Caco-2 (cell line): ENCODE data around the gene NRSN2. TPM values are rescaled to one million over a fixed set of nuclear protein-coding genes. Genes with fewer than 3 reads are reported as not detected.
A peak's percentile ranks its signal among the peaks of the same experiment; 100 is the strongest.

Experiments used
- BruUV-seq: library from RNA; stranded (reverse); fragments of 400-500 nt; replicated peaks from 2 replicates; lab custom pipeline; 2021; lab: Mats Ljungman, UMichigan
- CTCF ChIA-PET: fragments of 300-600 bp; sonication (Branson Sonifier 250); formaldehyde crosslinking; loops from one replicate; lab custom pipeline; 2022; ENCODE audit warnings: antibody characterized with exemption; lab: Charles Lee
- POLR2A ChIA-PET: fragments of 300-600 bp; sonication (Branson Sonifier 250); formaldehyde crosslinking; loops from one replicate; lab custom pipeline; 2022; ENCODE audit warnings: antibody characterized with exemption; lab: Charles Lee
- DNase-seq, 2 experiments: peaks; one replicate each; pipeline versions ENCODE4 v3.0.0 to v3.0.0-alpha.2; 2020 to 2022
- H3K27me3 ChIP-seq: replicated peaks from 2 replicates; pipeline ENCODE4 v1.6.0; 2011; ENCODE audit warnings: low read length; ENCODE audit not compliant: control insufficient read depth, insufficient read depth
- H3K36me3 ChIP-seq: 2 replicates; pipeline ENCODE4 v1.5.1; 2011; ENCODE audit warnings: low read length; ENCODE audit not compliant: control insufficient read depth, insufficient read depth
- H3K4me1 ChIP-seq: fragments of 250-450 bp; sonication (Bioruptor Pico); 2 replicates; pipeline ENCODE4 v1.5.1; 2020; ENCODE audit warnings: mild to moderate bottlenecking
- H3K4me3 ChIP-seq: 2 replicates; pipeline ENCODE4 v1.5.1; 2011; ENCODE audit warnings: low read depth, mild to moderate bottlenecking, control low read depth, low read length
- H3K9me3 ChIP-seq: fragments of 250-450 bp; sonication (Bioruptor Pico); 2 replicates; pipeline ENCODE4 v1.5.1; 2020; ENCODE audit warnings: mild to moderate bottlenecking, moderate library complexity
- H3K27ac Mint-ChIP-seq: one replicate; pipeline ENCODE4 v1.8.0; 2022; ENCODE audit warnings: mixed read lengths; ENCODE audit not compliant: unreplicated experiment
- H3K27me3 Mint-ChIP-seq: one replicate; pipeline ENCODE4 v1.8.0; 2022; ENCODE audit warnings: mixed read lengths; ENCODE audit not compliant: insufficient read depth, unreplicated experiment
- H3K36me3 Mint-ChIP-seq: one replicate; pipeline ENCODE4 v1.8.0; 2022; ENCODE audit warnings: mild to moderate bottlenecking, mixed read lengths; ENCODE audit not compliant: insufficient read depth, unreplicated experiment
- H3K4me1 Mint-ChIP-seq: one replicate; pipeline ENCODE4 v1.8.0; 2022; ENCODE audit warnings: low read depth, mixed read lengths; ENCODE audit not compliant: unreplicated experiment
- H3K4me3 Mint-ChIP-seq: one replicate; pipeline ENCODE4 v1.8.0; 2022; ENCODE audit warnings: mild to moderate bottlenecking, moderate library complexity, mixed read lengths; ENCODE audit not compliant: unreplicated experiment
- H3K9me3 Mint-ChIP-seq: one replicate; pipeline ENCODE4 v1.8.0; 2022; ENCODE audit warnings: mixed read lengths; ENCODE audit not compliant: unreplicated experiment
- CTCF ChIP-seq, 2 experiments: fragments of 200-600 bp in 1 of 2; IDR thresholded peaks; 1 replicate in 1 of 2; 2 replicates in 1 of 2; pipeline versions ENCODE4 v1.5.1 to v1.8.0; 2011 to 2022; ENCODE audit warnings: antibody characterized with exemption in 1 of 2, control low read depth in 1 of 2, inconsistent platforms in 1 of 2, low read depth in 1 of 2, low read length in 1 of 2, mild to moderate bottlenecking in 1 of 2, moderate library complexity in 1 of 2; ENCODE audit not compliant: insufficient read depth in 1 of 2, severe bottlenecking in 1 of 2, unreplicated experiment in 1 of 2
- intact Hi-C: fragments of 100-400 bp; cut with micrococcal nuclease; formaldehyde crosslinking; loops from one replicate; pipeline ENCODE4 v1.10.0; 2022; ENCODE audit not compliant: unreplicated experiment
- total RNA-seq: library from RNA; stranded (reverse); gene quantifications from 2 replicates; pipeline ENCODE4 v1.2.3, GENCODE V29; 2022

The NRSN2 gene
- total RNA-seq, 1 experiment from 2014 or later: 27.5 TPM

GRCh38 chr20:356745-357144, 9.8 kb downstream of the NRSN2 start:
- no peaks in the 10 kb centered on the region for H3K27me3 Mint-ChIP-seq
- Histone ChIP-seq H3K9me3 (no peaks in the 10 kb centered on the region), H3K4me3 (no peak overlapping the region), H3K27me3 (no peaks in the 10 kb centered on the region), H3K4me1 (peaks cover 44% of the 10 kb centered on the region), H3K36me3 (no peaks in the 10 kb centered on the region)
- no peak for DNase-seq
- H3K36me3 Mint-ChIP-seq: no peaks in the 10 kb centered on the region
- ChIA-PET POLR2A (interaction anchor here (0.6 to 1.5 kb wide), 4 partner anchors 10 to 317 kb away, joined by 3 to 8 read pairs (median 4); partner anchors contain the start of genes NRSN2 and TBC1D20), CTCF (interaction anchor here (1.4 to 4.8 kb wide), 3 partner anchors 24 to 75 kb away, joined by 4 to 47 read pairs (median 7); partner anchors contain the start of gene TRIB3)
- intact Hi-C loops: no loop called here
- no peak for TF ChIP-seq CTCF (IDR thresholded peaks at IDR 0.05; ENCODE audit: insufficient read depth in 1 of 2, low read depth in 1 of 2, low read length in 1 of 2, severe bottlenecking in 1 of 2, unreplicated experiment in 1 of 2)
- no peak overlapping the region for H3K4me3 Mint-ChIP-seq
- BruUV-seq: no TSS peak
- H3K4me1 Mint-ChIP-seq: peaks cover 44% of the 10 kb centered on the region
- H3K9me3 Mint-ChIP-seq: no peaks in the 10 kb centered on the region
- H3K27ac Mint-ChIP-seq: peak overlapping the region; percentile 4

GRCh38 chr20:358891-359555, 12.1 kb downstream of the NRSN2 start:
- Histone ChIP-seq H3K27me3 (no peaks in the 10 kb centered on the region), H3K9me3 (no peaks in the 10 kb centered on the region), H3K36me3 (no peaks in the 10 kb centered on the region), H3K4me3 (no peak overlapping the region), H3K4me1 (peaks cover 54% of the 10 kb centered on the region)
- Mint-ChIP-seq H3K27ac (peak overlapping the region; percentile 80), H3K36me3 (peaks cover 1% of the 10 kb centered on the region), H3K27me3 (no peaks in the 10 kb centered on the region), H3K4me3 (no peak overlapping the region), H3K9me3 (no peaks in the 10 kb centered on the region), H3K4me1 (peaks cover 59% of the 10 kb centered on the region)
- ChIA-PET CTCF (no interaction called here), POLR2A (interaction anchor here (0.7 kb wide), 1 partner anchor 11 kb away, joined by 8 read pairs; no protein-coding TSS in a partner anchor)
- DNase-seq: no peak
- TF ChIP-seq CTCF (IDR thresholded peaks at IDR 0.05; ENCODE audit: insufficient read depth in 1 of 2, low read depth in 1 of 2, low read length in 1 of 2, severe bottlenecking in 1 of 2, unreplicated experiment in 1 of 2): no peak
- BruUV-seq: no TSS peak
- intact Hi-C loops: no loop called here

- CTCF ChIA-PET: interaction anchor here (1.9 to 4.2 kb wide), 3 partner anchors 19 to 70 kb away, joined by 7 to 13 read pairs (median 8); partner anchors contain the start of gene TRIB3
- no peak for DNase-seq
- H3K4me3 ChIP-seq: no peak overlapping the region
- H3K4me1 Mint-ChIP-seq: peaks cover 74% of the 10 kb centered on the region
- no peaks in the 10 kb centered on the region for H3K36me3 ChIP-seq
- H3K4me3 Mint-ChIP-seq: no peak overlapping the region
- no peaks in the 10 kb centered on the region for H3K9me3 ChIP-seq
- TF ChIP-seq CTCF (IDR thresholded peaks at IDR 0.05; ENCODE audit: insufficient read depth in 1 of 2, low read depth in 1 of 2, low read length in 1 of 2, severe bottlenecking in 1 of 2, unreplicated experiment in 1 of 2): no peak
- H3K27me3 ChIP-seq: no peaks in the 10 kb centered on the region
- H3K27ac Mint-ChIP-seq: peak overlapping the region; percentile 49
- peaks cover 66% of the 10 kb centered on the region for H3K4me1 ChIP-seq
- POLR2A ChIA-PET: interaction anchor here (0.9 to 1.3 kb wide), 3 partner anchors 10 to 24 kb away, joined by 3 to 15 read pairs (median 3); no protein-coding TSS in a partner anchor
- peaks cover 22% of the 10 kb centered on the region for H3K36me3 Mint-ChIP-seq
- no peaks in the 10 kb centered on the region for H3K9me3 Mint-ChIP-seq
- no peaks in the 10 kb centered on the region for H3K27me3 Mint-ChIP-seq
- BruUV-seq: no TSS peak
- intact Hi-C loops: loop anchor here (2.0 kb wide), 1 partner anchor 19 kb away; the partner anchor contains the start of gene TRIB3
Measured at GRCh38 chr20:361561-361960, 14.7 kb downstream of the NRSN2 start.
